T-helper 1 cell (primary cell): ENCODE data around the gene DNMBP.
A peak's percentile ranks its signal among the peaks of the same experiment; 100 is the strongest.
"Not testable (repeated sequence)": the region's sequence is repeated elsewhere in the genome, so short reads cannot be mapped to it uniquely, and the experiment has no call there.

ENCODE experiments used
- DNase-seq, 5 donors: peaks; one replicate each; pipeline ENCODE4 v3.0.0-alpha.2; 2012 to 2020

The DNMBP gene

DNA sequence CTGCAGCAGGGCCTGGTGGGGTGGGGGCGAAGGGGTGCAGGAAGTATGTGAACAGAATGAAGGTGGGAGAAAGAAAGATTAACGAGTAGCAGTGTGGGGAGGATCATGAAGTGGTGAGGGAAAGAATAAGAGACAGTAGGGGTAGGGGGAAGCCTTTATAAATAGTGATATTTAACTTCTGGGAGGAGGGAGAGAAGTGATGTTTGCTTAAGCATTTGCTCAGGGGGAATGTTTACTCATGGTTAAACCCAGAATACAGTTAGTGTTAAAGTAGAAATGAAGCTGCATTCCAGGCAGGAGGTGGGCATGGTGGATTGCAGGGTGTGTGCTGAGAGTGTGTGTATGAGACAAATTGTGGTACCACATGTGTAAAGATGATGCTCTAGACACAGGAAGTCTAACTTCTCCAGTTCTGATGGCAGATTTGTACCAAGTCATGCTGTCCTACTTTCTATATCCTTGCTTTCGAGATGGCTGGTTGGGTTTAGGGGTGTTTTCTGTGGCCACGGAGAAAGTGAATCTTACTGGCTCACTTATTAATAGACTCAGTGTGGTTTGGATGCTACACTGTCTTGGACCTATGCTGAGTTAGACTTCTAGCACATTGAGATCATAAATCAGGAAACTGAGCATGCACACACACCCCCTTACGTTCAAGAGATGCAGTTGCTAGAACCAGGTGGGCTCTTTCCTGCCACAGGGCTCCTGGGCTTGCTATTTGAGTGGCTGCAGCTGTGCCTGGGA, 10.6 kb upstream of the DNMBP start:
- peak in 1 of 5 donors; percentile 11 for DNase-seq

DNA sequence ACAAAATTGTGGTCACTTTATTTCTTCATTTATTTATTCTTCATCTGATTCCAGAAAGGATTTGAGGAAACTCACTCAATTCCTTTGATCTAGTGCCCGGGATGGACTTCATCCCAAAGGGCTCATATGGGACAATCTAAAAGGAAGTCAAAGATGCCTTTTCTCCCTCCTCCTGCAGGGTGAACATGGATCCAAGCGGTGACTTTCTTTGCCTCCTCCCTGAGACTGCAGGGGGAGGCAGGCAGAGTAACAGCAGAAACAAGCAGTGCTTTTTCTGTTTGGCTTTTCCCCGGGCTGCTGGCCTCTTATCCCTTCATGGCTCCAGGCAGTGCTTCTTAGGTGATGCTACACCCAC, 10.0 kb upstream of the DNMBP start:
- no peak for DNase-seq

DNA sequence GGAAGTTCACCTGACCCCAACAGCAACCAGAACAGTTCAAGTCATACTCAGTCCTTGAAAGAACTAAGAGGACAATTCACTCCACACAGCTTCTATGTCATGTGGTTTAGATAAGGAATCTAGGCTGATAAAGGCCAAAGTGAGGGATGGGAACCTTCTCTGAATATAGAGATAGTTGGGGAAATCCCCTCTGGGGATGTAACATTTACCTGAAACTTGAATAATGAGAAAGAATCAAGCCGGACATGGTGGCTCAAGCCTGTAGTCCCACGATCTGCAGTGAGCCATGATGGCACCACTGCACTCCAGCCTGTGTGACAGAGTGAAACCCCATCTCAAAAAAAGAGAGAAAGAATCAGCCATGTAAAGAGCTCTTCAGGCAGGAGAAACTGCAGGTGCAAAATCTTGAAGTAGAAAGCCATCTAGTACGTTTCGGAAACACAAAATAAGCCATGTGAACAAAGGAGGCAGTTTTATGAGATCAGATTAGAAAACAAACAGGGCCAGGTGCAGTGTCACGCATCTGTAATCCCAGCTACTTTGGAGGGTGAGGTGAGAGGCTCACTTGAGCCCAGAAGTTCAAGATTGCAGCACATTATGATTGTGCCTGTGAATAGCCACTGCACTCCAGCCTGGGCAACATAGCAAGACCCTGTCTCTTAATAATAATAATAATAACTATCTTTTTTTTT, 4.5 kb upstream of the DNMBP start:
- DNase-seq: no peak

DNA sequence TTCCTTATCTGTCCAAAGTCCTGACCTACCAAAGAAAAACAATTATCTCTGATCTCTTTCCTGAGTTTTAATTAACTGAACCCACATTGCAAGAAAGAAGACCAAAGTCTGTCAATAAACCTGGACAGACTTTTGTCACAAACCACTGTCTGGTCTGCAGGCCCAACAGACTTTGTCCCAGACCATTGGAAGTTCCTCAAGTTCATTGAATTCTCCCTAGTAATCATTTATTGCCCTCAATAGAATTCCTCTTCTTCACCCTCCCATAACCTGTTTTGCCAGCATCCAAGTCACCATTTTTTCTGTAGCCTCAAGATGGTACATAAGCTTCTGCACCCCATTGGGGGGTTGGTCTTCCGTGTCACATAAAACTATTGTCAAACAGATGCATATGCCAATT, 3.9 kb upstream of the DNMBP start:
- no peak for DNase-seq

DNA sequence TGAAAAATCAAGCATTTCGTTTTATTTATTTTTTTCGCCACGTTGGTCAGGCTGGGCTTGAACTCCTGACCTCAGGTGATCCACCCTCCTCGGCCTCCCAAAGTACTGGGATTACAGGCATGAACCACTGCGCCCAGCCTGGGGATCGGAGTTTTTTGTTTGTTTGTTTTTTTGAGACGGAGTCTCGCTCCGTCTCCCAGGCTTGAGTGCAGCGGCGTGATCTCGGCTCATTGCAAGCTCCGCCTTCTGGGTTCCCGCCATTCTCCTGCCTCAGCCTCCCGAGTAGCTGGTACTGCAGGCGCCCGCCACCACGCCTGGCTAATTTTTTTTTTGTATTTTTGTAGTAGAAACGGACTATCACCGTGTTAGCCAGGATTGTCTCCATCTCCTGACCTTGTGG, 2.2 kb upstream of the DNMBP start:
- not testable (repeated sequence) for DNase-seq

DNA sequence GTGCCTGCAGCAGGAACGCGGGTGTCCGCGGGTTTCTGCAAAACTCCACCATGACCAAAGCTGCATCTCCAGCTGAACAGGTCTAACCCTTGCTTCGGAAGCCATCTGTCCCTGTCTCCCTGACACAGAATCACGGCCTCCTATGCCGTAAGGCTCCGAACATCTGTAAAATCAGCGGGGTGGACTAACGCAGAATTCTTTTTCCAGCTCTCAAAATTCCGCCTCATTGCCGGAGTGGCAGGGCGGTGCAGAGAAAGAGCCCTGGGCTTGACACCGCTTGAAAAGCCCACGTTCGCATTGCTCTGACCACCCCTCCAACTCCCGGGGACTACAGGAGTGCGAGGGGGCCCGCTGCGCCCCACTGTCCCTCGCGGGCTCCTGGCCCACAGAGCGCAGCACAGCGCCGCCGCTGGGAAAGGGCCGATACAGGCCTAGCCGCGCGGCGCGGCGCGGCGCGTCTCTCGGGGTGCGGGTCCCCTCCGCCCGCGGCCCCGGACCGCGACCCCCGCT, 409 bp downstream of the DNMBP start:
- DNase-seq: peak in 1 of 5 donors; percentile 23

DNA sequence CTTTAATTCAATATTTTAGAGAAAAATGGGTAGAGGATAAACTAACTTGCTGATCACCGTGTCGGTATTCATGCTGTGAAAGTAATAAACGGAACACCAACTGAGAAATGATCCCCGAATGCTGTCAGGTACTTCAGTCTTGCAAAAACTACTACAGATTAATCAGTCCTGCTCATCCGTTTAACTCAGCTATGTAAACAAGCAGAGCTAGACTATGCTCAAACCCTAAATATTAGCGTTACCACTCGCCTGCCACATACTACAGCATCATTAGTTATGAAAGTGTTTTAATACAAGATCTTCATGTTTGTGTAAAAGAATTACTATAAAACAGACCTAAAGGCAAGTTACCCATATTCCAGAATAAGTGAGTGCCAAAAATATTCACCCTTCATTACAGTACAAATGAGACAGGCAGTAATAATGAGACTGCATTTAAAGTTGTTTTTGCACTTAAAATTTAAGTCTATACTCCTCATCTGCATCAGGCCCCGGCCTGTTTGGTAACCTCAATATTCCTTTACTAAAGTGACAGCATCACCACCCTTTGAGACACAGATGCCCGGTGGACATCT, 952 bp downstream of the DNMBP start:
- DNase-seq: no peak

DNA sequence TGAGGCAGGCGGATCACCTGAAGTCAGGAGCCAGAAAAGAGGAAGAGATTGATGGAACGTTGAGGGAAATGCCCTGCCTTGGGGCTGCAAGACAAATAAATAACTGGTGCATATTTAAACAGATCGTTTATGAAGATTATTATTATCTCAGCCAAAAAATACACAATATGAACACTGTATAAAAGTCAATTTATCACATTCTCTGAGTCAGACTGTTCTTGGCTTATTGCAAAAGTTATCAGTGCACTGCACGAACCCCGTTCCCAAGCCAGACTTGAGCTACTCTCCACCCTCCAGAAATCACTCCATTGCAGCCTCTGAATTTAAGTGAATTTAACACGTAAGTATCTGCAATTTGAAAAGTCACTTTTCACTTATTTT, 1.6 kb downstream of the DNMBP start:
- no peak for DNase-seq

DNA sequence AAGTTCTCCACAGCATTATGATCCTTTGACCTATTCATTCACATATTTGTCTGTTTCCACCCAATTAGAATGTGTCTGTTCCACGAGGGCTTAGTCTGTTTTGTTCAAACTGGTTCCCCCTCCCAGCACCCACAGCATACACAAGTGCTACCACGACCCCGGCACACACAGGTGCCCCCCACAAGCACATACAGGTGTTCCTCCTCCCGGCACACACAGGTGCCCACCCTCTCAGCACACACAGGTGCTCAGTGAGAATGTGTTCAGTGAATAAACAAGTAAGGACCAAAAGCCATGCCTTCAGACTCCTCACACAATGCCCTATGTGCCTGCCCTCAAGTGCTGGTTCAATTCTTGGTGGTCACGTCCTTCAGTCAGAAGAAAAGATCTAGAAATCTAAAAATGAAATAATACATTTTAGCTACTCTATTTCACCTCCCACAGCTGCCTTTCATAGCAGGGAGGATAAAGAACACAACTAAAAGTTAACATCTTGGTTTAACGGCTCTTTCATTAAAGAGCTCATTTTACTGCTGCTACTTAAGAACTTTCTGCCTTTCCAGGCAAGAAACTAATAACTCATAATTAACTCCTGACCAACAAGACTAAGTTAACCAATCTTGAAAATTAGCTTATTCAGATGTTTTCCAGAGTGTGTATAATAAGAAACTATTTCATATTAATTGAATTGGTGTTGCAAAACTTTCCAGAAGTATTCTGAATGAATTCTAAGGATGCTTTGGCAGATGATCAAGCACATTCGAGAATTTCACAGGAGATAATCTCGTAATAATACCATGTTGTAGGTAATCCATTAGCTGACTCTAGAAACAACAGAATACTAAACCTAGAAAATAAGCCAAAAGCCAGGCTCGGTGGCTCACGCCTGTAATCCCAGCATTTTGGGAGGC, 2.3 kb downstream of the DNMBP start:
- no peak for DNase-seq

DNA sequence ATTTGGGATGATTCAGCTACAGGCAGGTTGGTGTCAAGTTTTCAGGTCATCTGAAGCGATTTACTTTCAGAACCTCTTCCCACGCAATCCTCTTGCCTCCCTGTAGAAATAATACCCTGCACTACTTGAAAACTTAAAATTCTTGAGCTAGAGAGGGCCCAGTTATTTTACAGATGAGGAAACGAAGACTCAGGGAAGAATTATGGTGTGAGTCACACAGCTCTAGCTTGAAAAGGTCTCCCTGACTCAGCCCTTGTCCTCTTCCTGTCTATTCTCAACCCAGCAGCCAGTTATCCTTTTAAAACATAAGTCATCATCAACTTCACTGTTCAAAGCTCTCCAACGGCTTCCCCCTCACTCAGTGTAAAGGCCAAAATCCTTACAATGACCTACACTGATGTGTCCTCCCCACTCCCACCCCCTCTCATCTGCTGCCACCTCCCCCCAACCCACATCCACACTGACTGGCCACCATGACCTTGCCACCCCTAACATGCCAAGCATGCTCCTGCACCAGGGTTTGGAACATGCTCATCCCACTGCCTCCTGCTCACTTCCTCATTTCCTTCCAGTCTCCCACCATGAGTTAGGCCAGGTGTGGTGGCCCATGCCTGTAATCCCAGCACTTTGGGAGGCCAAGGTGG, 3.4 kb downstream of the DNMBP start:
- peak in 1 of 5 donors; percentile 7 for DNase-seq

DNA sequence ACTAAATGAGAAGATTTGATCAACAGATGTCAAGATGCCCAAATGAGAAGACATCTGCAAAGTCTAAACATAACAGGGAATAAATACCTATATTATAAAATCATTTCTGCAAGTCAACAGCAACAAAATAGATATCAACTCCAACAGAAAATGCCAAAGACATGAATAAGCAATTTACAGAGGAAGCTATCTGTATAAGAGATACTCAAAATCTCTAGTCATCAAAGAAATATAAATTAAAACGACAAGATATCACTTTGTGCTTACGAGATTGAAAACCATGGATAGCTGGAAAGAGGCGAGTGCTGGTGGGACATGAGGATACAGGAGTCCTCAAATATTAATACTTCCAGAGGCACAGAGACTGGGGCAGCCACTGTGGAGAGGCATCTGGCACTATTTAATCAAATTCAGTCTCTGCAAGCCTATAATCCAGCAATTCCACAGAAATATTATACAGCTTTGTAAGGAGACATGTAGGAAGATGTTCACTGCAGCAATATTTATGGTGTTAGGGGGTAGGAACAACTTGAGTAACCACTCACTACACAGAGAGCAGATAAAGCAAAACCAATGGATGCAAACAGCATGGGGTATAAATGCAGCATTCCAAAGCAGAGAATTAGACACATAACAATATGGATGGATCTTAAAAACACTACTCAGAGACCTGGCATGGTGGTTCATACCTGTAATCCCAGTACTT, 4.8 kb downstream of the DNMBP start:
- no peak for DNase-seq

DNA sequence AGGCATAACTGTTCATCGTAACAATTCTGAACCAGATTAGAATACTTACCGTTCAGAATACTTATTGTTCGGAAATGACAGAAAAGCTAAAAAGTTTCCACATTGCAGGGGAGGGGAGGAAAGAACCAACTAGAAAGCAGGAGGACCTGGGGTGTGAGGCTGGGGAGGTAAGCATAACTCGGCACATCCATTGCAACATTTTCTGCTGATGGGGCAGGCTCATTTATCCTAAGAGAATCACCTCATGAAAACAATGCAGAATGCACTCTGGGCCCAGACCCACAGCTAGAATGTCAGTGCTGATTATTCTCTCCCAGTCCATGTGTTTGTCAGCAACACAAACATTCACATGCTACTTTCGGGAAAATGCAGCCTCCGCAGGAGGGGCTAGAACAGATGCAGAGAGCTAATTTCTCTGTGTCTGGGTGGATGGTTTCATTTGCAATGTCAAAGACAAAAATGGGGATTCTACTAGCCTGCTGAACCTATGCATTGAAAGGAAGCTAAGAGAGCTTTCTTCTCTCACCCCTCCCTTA, 9.6 kb downstream of the DNMBP start:
- DNase-seq: no peak

DNA sequence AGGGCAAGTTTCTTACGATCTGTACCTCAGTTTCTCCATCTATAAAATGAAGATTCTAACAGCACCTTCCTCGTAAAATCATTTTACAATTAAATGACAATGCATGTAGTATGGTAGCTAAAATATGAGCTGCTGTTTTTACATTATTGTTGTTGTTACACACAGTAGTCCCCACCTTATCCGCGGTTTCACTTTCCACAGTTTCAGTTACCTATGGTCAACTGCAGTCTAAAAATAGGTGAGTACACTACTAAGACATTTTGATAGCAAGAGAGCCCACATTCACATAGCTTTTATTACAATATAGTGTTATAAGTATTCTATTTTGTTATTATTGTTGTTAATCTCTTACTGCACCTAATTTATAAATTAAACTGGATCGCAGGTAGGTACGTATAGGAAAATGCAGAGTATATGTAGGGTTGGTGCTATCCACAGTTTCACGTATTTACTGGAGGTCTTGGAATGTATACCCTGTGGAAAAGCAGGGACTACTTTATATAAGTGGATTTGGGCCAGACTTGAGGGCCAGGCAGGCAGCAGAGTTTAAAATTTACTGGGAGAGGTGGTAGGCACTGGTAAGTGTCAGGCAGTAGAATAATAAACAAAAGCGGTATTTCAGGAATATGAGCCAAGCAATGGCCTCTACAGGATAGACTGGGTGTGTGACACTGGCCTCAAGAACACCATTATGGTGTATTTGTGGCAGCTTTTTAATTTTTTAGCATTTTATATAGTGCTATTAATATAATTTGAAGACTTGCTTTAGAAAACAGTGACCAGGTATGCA, 10.2 kb downstream of the DNMBP start:
- no peak for DNase-seq

DNA sequence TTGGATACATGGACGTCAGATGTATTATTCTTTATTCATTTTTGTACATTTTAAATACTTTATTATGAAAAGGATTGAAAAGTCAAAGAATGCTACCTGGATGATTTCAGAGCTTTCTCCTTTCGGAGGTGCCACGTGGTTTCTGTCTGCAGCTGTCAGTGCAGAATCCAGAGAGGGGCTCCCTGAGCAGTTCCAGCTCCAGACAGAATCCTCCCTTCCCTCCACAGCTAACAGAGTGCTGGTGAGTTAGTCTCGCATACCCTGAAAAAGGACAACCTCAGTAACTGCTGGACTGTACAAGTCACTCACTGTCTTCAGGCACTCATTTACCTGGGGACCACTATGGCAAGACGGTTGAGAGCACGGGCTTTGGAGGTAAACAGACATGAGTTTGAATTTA, 10.9 kb downstream of the DNMBP start:
- no peak for DNase-seq

DNA sequence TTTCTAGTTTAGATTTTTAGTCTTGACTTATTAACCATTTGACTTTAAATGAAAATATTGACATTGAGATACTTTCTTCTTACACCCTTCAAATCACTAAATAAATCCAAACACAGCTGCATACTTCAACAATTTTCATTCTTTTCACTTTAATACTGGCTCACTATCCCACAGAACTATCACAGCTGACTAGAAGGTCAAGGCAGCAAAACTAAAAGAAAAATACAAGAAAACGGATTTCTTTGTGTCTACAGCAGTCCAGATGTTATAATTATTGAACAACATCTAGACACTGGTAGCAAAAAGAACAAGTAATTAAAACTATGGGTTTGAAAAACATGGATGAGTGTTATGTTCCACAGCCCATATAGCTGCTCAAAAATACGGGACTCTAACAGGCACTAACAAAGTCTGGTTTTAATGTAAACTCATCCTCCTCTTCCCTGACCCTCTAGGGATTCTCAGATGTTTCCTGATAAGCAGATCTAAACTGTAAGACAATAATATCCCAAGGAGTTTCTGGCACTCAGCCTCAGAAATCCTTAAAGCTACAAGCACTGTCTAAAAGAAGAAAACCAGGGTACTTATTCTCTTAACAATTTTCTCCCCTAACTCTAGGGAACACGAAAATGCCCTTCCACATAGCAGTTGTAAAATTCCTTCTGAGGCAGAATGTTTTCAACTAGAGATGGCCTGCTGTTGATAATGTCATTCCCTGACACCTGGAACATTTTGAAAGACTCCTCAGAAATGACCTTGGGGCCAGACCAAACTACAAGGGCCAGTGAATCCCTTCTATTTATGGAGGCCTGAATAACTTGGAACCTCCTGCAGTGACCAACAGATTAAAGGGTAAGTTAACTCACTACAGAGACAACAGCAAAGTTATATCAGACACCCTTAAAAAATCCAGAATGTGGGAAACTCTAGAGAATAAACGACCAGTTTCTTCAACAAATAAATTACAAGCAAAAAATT, 12.8 kb downstream of the DNMBP start:
- DNase-seq: no peak

DNA sequence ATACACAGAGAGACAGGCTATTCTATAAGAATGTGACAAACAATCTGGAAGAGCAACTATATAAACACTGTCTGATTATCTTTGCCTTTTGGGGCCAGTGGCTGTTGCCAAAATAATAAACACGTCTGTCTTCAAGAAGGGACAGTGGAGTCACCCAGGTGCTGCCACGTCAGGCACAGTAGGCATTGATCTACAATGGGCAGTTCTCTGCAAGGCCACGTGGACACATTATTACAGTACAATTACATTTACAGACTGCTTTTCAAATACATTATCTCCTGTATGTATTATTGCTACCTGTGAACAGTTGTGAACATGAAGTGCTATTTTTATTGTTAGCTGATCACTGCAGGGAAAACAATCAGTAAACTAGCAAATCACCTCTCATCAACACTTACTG, 14.0 kb downstream of the DNMBP start:
- DNase-seq: no peak

DNA sequence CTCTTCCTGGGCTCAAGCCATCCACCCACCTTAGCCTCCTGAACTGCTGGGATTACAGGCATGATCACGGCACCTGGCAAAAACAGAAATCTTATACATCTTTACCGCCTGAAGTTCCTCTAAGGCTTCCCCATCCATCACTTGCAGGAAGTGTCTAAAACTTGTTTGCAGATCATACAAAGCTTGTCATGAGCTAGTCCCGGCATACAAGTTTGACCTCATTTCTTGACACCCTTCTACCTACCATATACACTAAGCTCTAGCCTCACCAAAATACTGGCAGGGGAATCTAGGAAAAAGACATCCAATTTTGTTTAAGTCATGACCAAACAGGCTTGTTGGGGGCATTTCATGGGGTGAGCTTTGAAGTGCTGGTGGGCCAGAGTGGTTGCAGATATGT, 14.5 kb downstream of the DNMBP start:
- no peak for DNase-seq

DNA sequence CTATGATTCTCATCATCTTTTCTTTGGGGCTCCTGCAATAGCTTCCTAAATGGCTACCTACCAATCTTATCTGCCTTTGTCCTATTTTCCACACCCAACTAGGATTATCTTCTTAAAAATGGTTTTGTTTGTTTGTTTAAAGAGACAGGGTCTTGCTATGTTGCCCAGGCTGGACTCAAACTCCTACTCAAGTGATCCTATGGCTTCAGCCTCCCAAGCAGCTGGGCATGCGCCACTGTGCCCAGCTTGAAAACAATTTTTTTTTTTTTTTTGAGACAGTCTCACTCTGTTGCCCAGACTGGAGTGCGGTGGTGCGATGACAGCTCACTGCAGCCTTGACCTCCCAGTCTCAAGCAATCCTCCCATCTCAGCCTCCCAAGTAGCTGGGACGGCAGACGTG, 14.9 kb downstream of the DNMBP start:
- DNase-seq: no peak
